SU-DHL-6 (cell line): ENCODE data around the gene DAND5.

Experiments used
- H2AFZ ChIP-seq: fragments of 200-600 bp; sonication (generic); 2 replicates; pipeline ENCODE4 v1.6.1; 2014; ENCODE audit warnings: low read depth, mild to moderate bottlenecking, moderate library complexity, mixed read lengths, antibody characterized with exemption, low read length; ENCODE audit not compliant: severe bottlenecking
- H3F3A ChIP-seq: fragments of 200-600 bp; shearing (Covaris generic); 2 replicates; pipeline ENCODE4 v1.6.0; 2016; ENCODE audit warnings: antibody characterized with exemption, mild to moderate bottlenecking; ENCODE audit not compliant: insufficient read depth
- H3K27ac ChIP-seq: fragments of 200-600 bp; sonication (generic); 2 replicates; pipeline ENCODE4 v1.5.1; 2016; ENCODE audit warnings: low read depth, mild to moderate bottlenecking, low read length, moderate library complexity, mixed read lengths
- H3K27me3 ChIP-seq: fragments of 200-600 bp; sonication (generic), shearing (Covaris generic); 2 replicates; pipeline ENCODE4 v1.6.0; 2014; ENCODE audit warnings: mild to moderate bottlenecking, low read length
- H3K36me3 ChIP-seq: fragments of 200-600 bp; sonication (generic); 2 replicates; pipeline ENCODE4 v1.6.1; 2014; ENCODE audit warnings: mild to moderate bottlenecking, low read length, mixed read lengths
- H3K4me2 ChIP-seq: fragments of 300-600, 200-600 bp; shearing (Covaris generic), sonication (generic); 2 replicates; pipeline ENCODE4 v1.6.0; 2014; ENCODE audit warnings: low read length, low read depth, mild to moderate bottlenecking; ENCODE audit not compliant: poor library complexity, severe bottlenecking
- H3K4me3 ChIP-seq: fragments of 200-600 bp; sonication (generic); 2 replicates; pipeline ENCODE4 v1.5.1; 2014; ENCODE audit warnings: antibody characterized with exemption, low read length, mild to moderate bottlenecking, mixed read lengths; ENCODE audit not compliant: insufficient read depth, poor library complexity, severe bottlenecking
- H3K79me2 ChIP-seq: fragments of 200-600 bp; sonication (generic); 2 replicates; pipeline ENCODE4 v1.6.1; 2014; ENCODE audit warnings: mild to moderate bottlenecking, low read length, moderate library complexity; ENCODE audit not compliant: insufficient read depth
- H3K9ac ChIP-seq: fragments of 200-600 bp; sonication (generic); 2 replicates; pipeline ENCODE4 v1.7.0; 2014; ENCODE audit warnings: mild to moderate bottlenecking, low read length
- H3K9me2 ChIP-seq: fragments of 200-600 bp; sonication (generic); replicated peaks from 2 replicates; pipeline ENCODE4 v1.6.1; 2014; ENCODE audit warnings: low read length; ENCODE audit not compliant: insufficient read depth
- H3K9me3 ChIP-seq: fragments of 200-600 bp; sonication (generic); 2 replicates; pipeline ENCODE4 v1.6.1; 2014; ENCODE audit warnings: low read length, mixed read lengths; ENCODE audit not compliant: insufficient read depth
- H4K20me1 ChIP-seq: fragments of 200-600 bp; sonication (generic); 2 replicates; pipeline ENCODE4 v1.6.1; 2014; ENCODE audit warnings: low read depth, mild to moderate bottlenecking, antibody characterized with exemption, low read length, moderate library complexity, mixed read lengths
- CTCF ChIP-seq: fragments of 200-600 bp; sonication (generic); IDR thresholded peaks from one replicate; pipeline ENCODE4 v1.5.1; 2017; ENCODE audit warnings: antibody characterized with exemption, mild to moderate bottlenecking, low read length, moderate library complexity; ENCODE audit not compliant: insufficient read depth, poor library complexity, severe bottlenecking
- EZH2phosphoT487 ChIP-seq: fragments of 200-600 bp; sonication (generic), shearing (Covaris generic); conservative IDR thresholded peaks from 2 replicates; pipeline ENCODE4 v1.6.1; 2018; ENCODE audit warnings: mild to moderate bottlenecking, antibody characterized with exemption, low read length, moderate library complexity, mixed read lengths

DAND5 gene

GRCh38 chr19:13016245-13016627 lies 46.9 kb downstream of the DAND5 start:
- no peaks in the 10 kb centered on the region for H3K36me3 ChIP-seq
- no peak overlapping the region for H3K27ac ChIP-seq
- H3K79me2 ChIP-seq: no peaks in the 10 kb centered on the region
- H2AFZ ChIP-seq: no peak overlapping the region
- no peaks in the 10 kb centered on the region for H3F3A ChIP-seq
- H3K9ac ChIP-seq: no peak overlapping the region
- no peak for TF ChIP-seq CTCF
- no peak for TF ChIP-seq EZH2phosphoT487
- H3K9me3 ChIP-seq: no peaks in the 10 kb centered on the region
- H3K27me3 ChIP-seq: no peaks in the 10 kb centered on the region
- H3K4me2 ChIP-seq: no peak overlapping the region
- no peaks in the 10 kb centered on the region for H4K20me1 ChIP-seq
- no peaks in the 10 kb centered on the region for H3K9me2 ChIP-seq
- no peak overlapping the region for H3K4me3 ChIP-seq

- H3K36me3 ChIP-seq: no peaks in the 10 kb centered on the region
- no peaks in the 10 kb centered on the region for H3K9me3 ChIP-seq
- no peak overlapping the region for H2AFZ ChIP-seq
These were observed 47.4 kb downstream of the DAND5 start for GRCh38 chr19:13016628-13017305.

GRCh38 chr19:13017306-13018034 lies 48.1 kb downstream of the DAND5 start:
- Histone ChIP-seq H3K79me2 (no peaks in the 10 kb centered on the region), H3K9me2 (no peaks in the 10 kb centered on the region), H4K20me1 (no peaks in the 10 kb centered on the region), H3K27ac (no peak overlapping the region), H3K4me3 (no peak overlapping the region), H3K27me3 (no peaks in the 10 kb centered on the region), H3K36me3 (no peaks in the 10 kb centered on the region), H3K4me2 (no peak overlapping the region), H3F3A (no peaks in the 10 kb centered on the region), H3K9ac (no peak overlapping the region), H2AFZ (no peak overlapping the region), H3K9me3 (no peaks in the 10 kb centered on the region)
- TF ChIP-seq CTCF: no peak
- no peak for TF ChIP-seq EZH2phosphoT487

More at GRCh38 chr19:13016628-13017305, 47.4 kb downstream of the DAND5 start:
- Histone ChIP-seq H3F3A (no peaks in the 10 kb centered on the region), H3K27me3 (no peaks in the 10 kb centered on the region), H4K20me1 (no peaks in the 10 kb centered on the region), H3K4me3 (no peak overlapping the region), H3K79me2 (no peaks in the 10 kb centered on the region), H3K27ac (no peak overlapping the region), H3K9ac (no peak overlapping the region), H3K9me2 (no peaks in the 10 kb centered on the region), H3K4me2 (no peak overlapping the region)
- TF ChIP-seq CTCF: no peak
- no peak for TF ChIP-seq EZH2phosphoT487
